Epithelial cell of proximal tubule (primary cell): ENCODE data around the gene RND1. TPM values are rescaled to one million over a fixed set of nuclear protein-coding genes. Genes with fewer than 3 reads are reported as not detected.

ENCODE experiments used
- DNase-seq: peaks from one replicate; pipeline ENCODE4 v3.0.0-alpha.2; 2011; ENCODE audit warnings: low read depth
- H3K4me3 ChIP-seq: 2 replicates; pipeline ENCODE4 v1.5.1; 2011; ENCODE audit warnings: low read depth, mild to moderate bottlenecking, low read length
- CTCF ChIP-seq: conservative IDR thresholded peaks from 2 replicates; pipeline ENCODE4 v1.5.1; 2012; ENCODE audit warnings: low read depth, mild to moderate bottlenecking, low read length
- total RNA-seq: library from RNA; depleted of rRNA; stranded (reverse); fragments of >200 nt; gene quantifications from 2 replicates; pipeline ENCODE4 v1.2.3, GENCODE V29; 2015

Gene RND1
- total RNA-seq, 1 donor from 2014 or later = 8.9 TPM

- H3K4me3 ChIP-seq = no peak overlapping the region
- TF ChIP-seq CTCF = no peak
- DNase-seq = no peak
Observed at GRCh38 chr12:48899651-48900050, 34.0 kb upstream of the RND1 start.

GRCh38 chr12:48894271-48894670 lies 28.6 kb upstream of the RND1 start:
- H3K4me3 ChIP-seq = no peak overlapping the region
- no peak for TF ChIP-seq CTCF
- DNase-seq = no peak

GRCh38 chr12:48890657-48891418 lies 25.2 kb upstream of the RND1 start:
- no peak for DNase-seq
- TF ChIP-seq CTCF = peak; percentile 89
- no peak overlapping the region for H3K4me3 ChIP-seq

GRCh38 chr12:48889679-48890078 lies 24.0 kb upstream of the RND1 start:
- no peak for TF ChIP-seq CTCF
- DNase-seq = no peak
- no peak overlapping the region for H3K4me3 ChIP-seq

GRCh38 chr12:48883305-48884161 lies 17.9 kb upstream of the RND1 start:
- H3K4me3 ChIP-seq = no peak overlapping the region
- no peak for TF ChIP-seq CTCF
- no peak for DNase-seq

- TF ChIP-seq CTCF = no peak
- DNase-seq = no peak
- H3K4me3 ChIP-seq = no peak overlapping the region
Observed at GRCh38 chr12:48882972-48883304, 17.3 kb upstream of the RND1 start.

GRCh38 chr12:48882315-48882687 lies 16.6 kb upstream of the RND1 start:
- peak overlapping the region; percentile 25 for H3K4me3 ChIP-seq
- no peak for TF ChIP-seq CTCF
- no peak for DNase-seq
